Hepatocyte (in vitro differentiated cells): ENCODE results near the gene TTLL9. TPM values are rescaled to one million over a fixed set of nuclear protein-coding genes. Genes with fewer than 3 reads are reported as not detected.

ENCODE experiments used
- DNase-seq: peaks from one replicate; pipeline ENCODE4 v3.0.0-alpha.2; 2016; ENCODE audit warnings: low spot score
- H2AFZ ChIP-seq: fragments of 200-600 bp; sonication (generic); 2 replicates; pipeline ENCODE4 v1.6.0; 2016; ENCODE audit warnings: antibody characterized with exemption, mild to moderate bottlenecking
- H3K27ac ChIP-seq: fragments of 200-600 bp; sonication (generic); 2 replicates; pipeline ENCODE4 v1.5.1; 2016; ENCODE audit warnings: mild to moderate bottlenecking
- H3K27me3 ChIP-seq: fragments of 200-600 bp; sonication (generic); 2 replicates; pipeline ENCODE4 v1.6.1; 2016
- H3K36me3 ChIP-seq: fragments of 200-600 bp; sonication (generic); replicated peaks from 2 replicates; pipeline ENCODE4 v1.5.1; 2016; ENCODE audit warnings: low read depth; ENCODE audit not compliant: insufficient read depth
- H3K4me1 ChIP-seq: fragments of 200-600 bp; sonication (generic); 2 replicates; pipeline ENCODE4 v1.5.1; 2016; ENCODE audit warnings: mild to moderate bottlenecking, moderate library complexity; ENCODE audit not compliant: insufficient read depth
- H3K4me2 ChIP-seq: fragments of 200-600 bp; sonication (generic); 2 replicates; pipeline ENCODE4 v1.6.0; 2016
- H3K4me3 ChIP-seq: fragments of 200-600 bp; sonication (generic); 2 replicates; pipeline ENCODE4 v1.5.1; 2016; ENCODE audit warnings: mild to moderate bottlenecking
- H3K79me2 ChIP-seq: fragments of 200-600 bp; sonication (generic); 2 replicates; pipeline ENCODE4 v1.6.0; 2017; ENCODE audit warnings: mild to moderate bottlenecking
- H3K9me2 ChIP-seq: fragments of 200-600 bp; sonication (generic); replicated peaks from 2 replicates; pipeline ENCODE4 v1.6.0; 2017; ENCODE audit warnings: mild to moderate bottlenecking; ENCODE audit not compliant: insufficient read depth
- H3K9me3 ChIP-seq: fragments of 200-600 bp; sonication (generic); 2 replicates; pipeline ENCODE4 v1.5.1; 2016; ENCODE audit warnings: low read depth, mild to moderate bottlenecking
- H4K20me1 ChIP-seq: fragments of 200-600 bp; sonication (generic); 2 replicates; pipeline ENCODE4 v1.6.0; 2016; ENCODE audit warnings: mild to moderate bottlenecking; ENCODE audit not compliant: insufficient read depth, poor library complexity, severe bottlenecking
- EZH2 ChIP-seq: fragments of 200-600 bp; sonication (generic); IDR thresholded peaks from 2 replicates; pipeline ENCODE4 v1.6.1; 2016; ENCODE audit warnings: antibody characterized with exemption, mild to moderate bottlenecking, borderline replicate concordance
- EZH2phosphoT487 ChIP-seq: fragments of 200-600 bp; sonication (generic); IDR thresholded peaks from one replicate; pipeline ENCODE4 v1.6.1; 2018; ENCODE audit warnings: antibody characterized with exemption, mild to moderate bottlenecking, low read depth, moderate library complexity; ENCODE audit not compliant: unreplicated experiment, severe bottlenecking
- WGBS: methylation state at CpG from one replicate; pipeline ENCODE4 v1.1.6; 2016; ENCODE audit warnings: low lambda C conversion rate; ENCODE audit errors: missing lambda C conversion rate; 5-methylcytosine and 5-hydroxymethylcytosine counted together
- polyA plus RNA-seq: library from polyadenylated mRNA; unstranded; fragments of >200 nt; fragmentation: Nextera tagmentation; extraction: Ambion mirVana; gene quantifications from 2 replicates; pipeline ENCODE4 v1.2.1, GENCODE V29; 2016
- total RNA-seq: library from RNA; depleted of rRNA; stranded (reverse); fragments of >200 nt; gene quantifications from 2 replicates; pipeline ENCODE4 v1.2.3, GENCODE V29; 2014
- TF ChIP-seq, protein P1 (sequence below): fragments of 200-600 bp; sonication (generic); IDR thresholded peaks from 2 replicates; pipeline ENCODE4 v1.5.1; 2016; ENCODE audit warnings: antibody characterized with exemption, mild to moderate bottlenecking; ENCODE audit not compliant: poor library complexity

TTLL9 gene
- total and polyA plus RNA-seq, 2 experiments from 2014 or later: 0.18 TPM; not detected in 1

DNA sequence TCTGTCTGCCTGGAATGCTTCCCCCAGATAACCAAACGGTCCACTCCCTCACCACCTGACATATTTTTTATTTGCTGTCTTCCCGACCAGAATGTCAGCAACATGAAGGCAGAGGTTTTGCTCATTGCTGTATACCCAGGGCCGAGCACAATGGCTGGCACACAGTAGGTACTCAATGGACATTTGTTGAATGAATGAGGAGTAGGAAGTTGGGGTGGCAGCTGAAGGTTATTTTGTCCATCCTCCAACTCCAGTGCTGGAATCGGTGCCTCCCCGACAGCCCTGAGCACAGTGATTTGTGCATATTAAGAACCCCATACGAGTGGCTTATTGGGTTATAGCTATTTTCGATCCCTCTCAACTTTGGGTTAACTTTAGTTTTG, 10.4 kb upstream of the TTLL9 start:
- H3K4me1 ChIP-seq: peaks cover 13% of the 10 kb centered on the region
- H3K27ac ChIP-seq: no peak overlapping the region
- H4K20me1 ChIP-seq: no peaks in the 10 kb centered on the region
- no peaks in the 10 kb centered on the region for H3K9me2 ChIP-seq
- no peak overlapping the region for H2AFZ ChIP-seq
- no peaks in the 10 kb centered on the region for H3K9me3 ChIP-seq
- H3K36me3 ChIP-seq: no peaks in the 10 kb centered on the region
- H3K4me2 ChIP-seq: peak overlapping the region; percentile 100
- 73% methylated on average over 7 of the region's 7 CpGs for WGBS
- no peak overlapping the region for H3K4me3 ChIP-seq
- no peak for DNase-seq
- TF ChIP-seq, protein P1, sequence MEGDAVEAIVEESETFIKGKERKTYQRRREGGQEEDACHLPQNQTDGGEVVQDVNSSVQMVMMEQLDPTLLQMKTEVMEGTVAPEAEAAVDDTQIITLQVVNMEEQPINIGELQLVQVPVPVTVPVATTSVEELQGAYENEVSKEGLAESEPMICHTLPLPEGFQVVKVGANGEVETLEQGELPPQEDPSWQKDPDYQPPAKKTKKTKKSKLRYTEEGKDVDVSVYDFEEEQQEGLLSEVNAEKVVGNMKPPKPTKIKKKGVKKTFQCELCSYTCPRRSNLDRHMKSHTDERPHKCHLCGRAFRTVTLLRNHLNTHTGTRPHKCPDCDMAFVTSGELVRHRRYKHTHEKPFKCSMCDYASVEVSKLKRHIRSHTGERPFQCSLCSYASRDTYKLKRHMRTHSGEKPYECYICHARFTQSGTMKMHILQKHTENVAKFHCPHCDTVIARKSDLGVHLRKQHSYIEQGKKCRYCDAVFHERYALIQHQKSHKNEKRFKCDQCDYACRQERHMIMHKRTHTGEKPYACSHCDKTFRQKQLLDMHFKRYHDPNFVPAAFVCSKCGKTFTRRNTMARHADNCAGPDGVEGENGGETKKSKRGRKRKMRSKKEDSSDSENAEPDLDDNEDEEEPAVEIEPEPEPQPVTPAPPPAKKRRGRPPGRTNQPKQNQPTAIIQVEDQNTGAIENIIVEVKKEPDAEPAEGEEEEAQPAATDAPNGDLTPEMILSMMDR: no peak
- TF ChIP-seq EZH2phosphoT487 (no peak), EZH2 (no peak)
- H3K79me2 ChIP-seq: no peaks in the 10 kb centered on the region
- peaks cover 41% of the 10 kb centered on the region for H3K27me3 ChIP-seq

DNA sequence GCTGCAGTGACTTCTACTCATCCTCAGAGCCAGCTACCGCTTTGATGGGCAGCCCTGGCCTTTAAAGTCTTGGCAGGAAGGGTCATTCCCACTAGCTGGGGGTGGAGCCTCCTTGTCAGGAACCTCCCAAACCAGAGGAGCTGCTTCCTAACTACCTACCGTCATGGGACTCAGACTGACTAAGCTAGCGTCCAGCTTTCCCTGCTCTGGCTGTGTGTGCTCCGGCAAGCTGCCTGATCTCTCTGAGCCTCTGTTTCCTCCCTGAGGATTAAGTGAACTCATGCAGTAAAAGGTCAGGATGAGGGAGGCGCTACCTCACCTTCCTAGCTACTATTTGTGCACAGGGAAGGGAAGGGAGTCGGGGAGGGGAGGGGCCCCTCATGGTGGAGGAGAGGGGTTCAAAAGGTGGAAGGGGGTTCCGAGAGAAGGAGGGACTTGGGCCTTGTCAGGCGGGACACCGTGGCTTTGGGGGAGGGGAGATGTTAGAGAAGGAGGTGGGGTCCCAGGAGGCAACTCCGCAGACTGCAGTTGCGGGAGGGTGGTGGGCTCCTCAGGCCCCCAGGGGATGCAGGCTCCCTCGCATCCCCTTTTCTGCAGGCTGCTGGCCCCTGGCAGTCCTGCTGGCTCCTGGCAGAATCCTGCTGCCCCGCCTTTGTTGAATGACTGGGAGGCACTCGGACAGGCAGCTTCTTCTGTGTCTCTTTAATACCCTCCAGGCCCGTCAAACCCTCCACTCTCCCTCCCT, 9.9 kb upstream of the TTLL9 start:
- H3K27ac ChIP-seq: peak overlapping the region; percentile 65
- H3K27me3 ChIP-seq: peaks cover 35% of the 10 kb centered on the region
- peaks cover 13% of the 10 kb centered on the region for H3K4me1 ChIP-seq
- no peaks in the 10 kb centered on the region for H3K9me3 ChIP-seq
- H3K9me2 ChIP-seq: no peaks in the 10 kb centered on the region
- no peak for TF ChIP-seq EZH2phosphoT487
- no peak for TF ChIP-seq EZH2
- H3K4me2 ChIP-seq: peak overlapping the region; percentile 100
- peak overlapping the region; percentile 85 for H3K4me3 ChIP-seq
- no peaks in the 10 kb centered on the region for H4K20me1 ChIP-seq
- H2AFZ ChIP-seq: peak overlapping the region; percentile 95
- 7% methylated on average over 15 of the region's 15 CpGs for WGBS
- no peaks in the 10 kb centered on the region for H3K79me2 ChIP-seq
- H3K36me3 ChIP-seq: no peaks in the 10 kb centered on the region
- DNase-seq: peak; percentile 63

DNA sequence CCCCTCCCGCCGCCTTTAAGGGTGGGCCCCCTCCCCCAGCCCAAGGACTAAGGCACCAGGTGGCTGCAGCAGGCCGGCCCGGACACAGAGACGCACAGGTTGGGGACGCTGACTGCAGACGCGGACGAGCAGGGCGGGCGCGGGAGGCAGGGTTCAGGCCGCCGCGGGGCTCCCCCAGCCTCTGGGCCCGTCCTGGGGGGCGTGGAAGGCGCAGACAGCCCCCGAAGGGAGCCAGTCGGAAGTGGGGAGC, 9.4 kb upstream of the TTLL9 start:
- Histone ChIP-seq H3K9me2 (no peaks in the 10 kb centered on the region), H3K27ac (peak overlapping the region; percentile 65), H4K20me1 (no peaks in the 10 kb centered on the region), H3K4me3 (peak overlapping the region; percentile 85), H3K27me3 (peaks cover 30% of the 10 kb centered on the region), H3K4me1 (peaks cover 13% of the 10 kb centered on the region), H3K4me2 (peak overlapping the region; percentile 100), H3K79me2 (no peaks in the 10 kb centered on the region), H3K9me3 (no peaks in the 10 kb centered on the region), H2AFZ (peak overlapping the region; percentile 95), H3K36me3 (no peaks in the 10 kb centered on the region)
- no peak for DNase-seq
- under 1% methylated on average over 20 of the region's 20 CpGs for WGBS
- TF ChIP-seq EZH2 (no peak), EZH2phosphoT487 (no peak)
- TF ChIP-seq, protein P1: no peak

DNA sequence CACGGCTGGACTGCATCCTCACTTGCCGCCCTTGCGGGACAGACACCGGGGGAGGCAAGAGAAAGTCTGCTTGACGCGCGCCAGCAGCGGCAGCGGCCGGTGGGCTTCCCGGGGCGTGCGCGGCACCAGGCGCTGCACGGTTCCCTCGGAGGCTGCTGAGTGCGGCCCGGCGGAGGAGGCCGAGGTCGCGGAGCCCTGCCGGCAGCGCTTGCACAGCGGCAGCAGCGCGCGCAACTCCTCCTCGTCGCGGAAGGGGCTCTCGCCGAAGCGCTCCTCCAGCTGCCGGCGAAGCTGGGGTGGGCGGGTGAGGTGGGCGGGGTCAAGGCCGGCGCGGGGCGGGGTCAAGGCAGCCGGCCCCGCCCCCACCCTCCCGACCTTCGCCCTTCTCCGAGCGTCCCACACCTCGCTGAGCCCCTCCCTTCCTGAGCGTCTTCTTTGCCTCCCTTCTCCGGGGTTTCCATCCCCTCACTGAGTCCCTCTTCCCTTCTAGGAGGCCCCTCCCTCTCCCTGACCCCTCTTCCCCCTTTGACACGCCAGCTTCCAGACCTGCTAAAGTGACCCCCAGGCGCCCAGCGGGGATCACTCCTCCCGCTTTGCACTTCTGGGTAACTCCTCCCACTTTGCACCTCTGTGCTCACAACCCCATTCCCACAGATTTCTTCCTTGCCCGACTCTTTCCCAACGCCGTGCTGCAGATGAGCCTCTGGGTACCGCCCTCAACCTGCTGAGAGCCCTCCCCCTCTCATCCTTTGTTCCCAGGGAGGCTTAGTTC, 8.9 kb upstream of the TTLL9 start:
- H3K4me1 ChIP-seq: peaks cover 13% of the 10 kb centered on the region
- DNase-seq: peak; percentile 94
- peak overlapping the region; percentile 81 for H3K27ac ChIP-seq
- peak overlapping the region; percentile 95 for H2AFZ ChIP-seq
- H3K27me3 ChIP-seq: peaks cover 25% of the 10 kb centered on the region
- H4K20me1 ChIP-seq: no peaks in the 10 kb centered on the region
- H3K9me2 ChIP-seq: no peaks in the 10 kb centered on the region
- no peaks in the 10 kb centered on the region for H3K36me3 ChIP-seq
- peak overlapping the region; percentile 100 for H3K4me2 ChIP-seq
- H3K9me3 ChIP-seq: no peaks in the 10 kb centered on the region
- no peaks in the 10 kb centered on the region for H3K79me2 ChIP-seq
- H3K4me3 ChIP-seq: peak overlapping the region; percentile 85
- WGBS: 2% methylated on average over 34 of the region's 60 CpGs
- TF ChIP-seq EZH2: no peak
- TF ChIP-seq EZH2phosphoT487: no peak
- TF ChIP-seq, protein P1: no peak
